Suppressor macrophage (primary cell): Measurements from ENCODE around the gene TCERG1L.

Experiments used
- DNase-seq, 4 experiments: peaks; one replicate each; pipeline ENCODE4 v3.0.0-alpha.2; 2020 to 2022

Gene TCERG1L

DNA sequence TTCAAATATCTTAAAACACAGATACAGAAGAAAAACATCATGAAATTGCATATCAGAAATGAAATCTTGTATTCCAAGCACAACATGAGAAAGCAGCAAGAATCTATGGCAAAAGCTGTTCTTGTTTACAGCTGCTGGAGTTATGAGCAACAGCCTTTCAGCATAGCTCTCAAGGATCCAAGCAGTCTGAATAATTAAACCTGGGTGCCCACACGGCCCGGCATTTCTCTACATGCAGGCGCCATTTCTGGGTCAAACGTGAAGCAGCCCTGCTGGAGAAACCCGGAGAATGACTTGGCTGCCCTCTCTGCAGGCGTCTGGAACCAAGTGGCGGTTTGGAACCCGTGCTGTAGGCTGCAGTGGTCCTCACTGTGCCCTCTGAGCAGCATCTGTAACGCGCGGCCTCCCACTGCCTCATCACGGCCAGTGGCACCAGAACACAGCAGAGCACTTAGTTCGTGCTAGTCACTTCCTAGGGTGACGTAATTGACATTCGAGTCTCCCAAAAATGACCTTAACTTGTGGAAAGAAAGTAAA is 213.0 kb downstream of the TCERG1L start:
- DNase-seq = no peak

DNA sequence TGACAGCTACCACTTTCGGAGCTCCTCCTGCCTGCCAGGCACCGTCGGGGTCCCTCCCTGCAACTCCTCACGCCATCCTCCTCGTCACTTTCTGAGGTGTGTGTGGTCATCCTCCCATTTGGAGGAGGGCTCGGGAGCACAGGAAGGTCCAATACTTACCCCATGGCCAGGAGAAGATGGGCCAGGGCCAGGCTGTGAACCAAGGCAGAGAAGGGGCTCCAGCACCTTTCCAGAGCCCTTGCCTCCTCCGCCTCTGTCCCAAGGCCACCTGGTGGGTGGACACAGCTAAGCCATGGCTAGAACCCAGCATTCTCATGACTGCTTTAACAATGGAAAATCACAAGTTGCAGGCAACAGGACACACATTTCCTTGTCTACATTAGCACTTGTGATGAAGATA is 215.5 kb downstream of the TCERG1L start:
- no peak for DNase-seq

DNA sequence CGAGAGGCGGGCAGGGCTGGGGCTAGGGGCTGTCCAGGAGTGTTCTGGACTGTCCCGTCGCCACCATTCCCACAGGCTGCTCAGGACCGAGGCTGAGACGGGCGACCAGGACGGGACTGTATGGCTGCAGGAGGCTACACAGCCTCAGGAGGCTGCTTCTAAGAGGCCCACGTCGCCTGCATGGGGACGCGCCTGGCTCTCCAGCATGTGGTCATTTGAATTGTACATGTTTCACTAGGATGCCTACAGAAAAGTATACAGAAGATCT is 216.3 kb downstream of the TCERG1L start:
- DNase-seq = no peak

DNA sequence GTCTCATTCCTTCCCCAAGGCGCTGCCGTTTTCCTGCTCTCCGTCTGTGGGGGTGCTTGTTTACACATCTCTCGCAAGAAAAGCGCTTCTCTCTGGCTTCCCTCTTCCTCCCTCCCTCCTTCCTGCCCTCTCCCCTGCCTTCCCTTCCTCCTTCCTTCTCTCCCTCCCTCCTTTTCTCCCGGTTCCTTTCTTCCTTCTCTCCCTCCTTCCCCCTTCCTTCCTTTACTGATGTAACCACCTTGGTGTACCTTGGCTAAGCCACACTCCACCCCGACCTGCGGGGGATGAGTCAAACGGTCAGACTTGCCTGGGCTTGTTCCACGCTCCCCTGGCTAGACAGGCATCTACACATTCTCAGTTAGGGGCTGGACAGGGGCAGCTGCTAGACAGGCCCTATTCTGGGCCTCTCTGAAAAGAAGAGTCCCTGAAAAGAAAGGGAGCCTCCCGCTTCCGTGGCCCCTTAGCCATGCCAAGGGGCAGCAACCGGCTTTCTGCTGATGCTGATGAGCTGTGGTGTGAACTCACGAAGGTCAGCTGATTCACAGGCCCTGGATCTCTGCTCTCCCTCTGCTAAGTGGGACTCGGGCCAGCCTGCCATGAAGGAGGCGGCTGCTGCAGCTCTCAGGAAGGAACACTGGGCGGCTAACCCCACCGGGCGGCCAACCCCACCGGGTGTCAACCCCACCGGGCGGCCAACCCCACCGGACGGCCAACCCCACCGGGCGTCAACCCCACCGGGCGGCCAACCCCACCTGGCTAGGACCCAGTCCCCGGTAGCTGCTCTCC is 216.8 kb downstream of the TCERG1L start:
- DNase-seq = no peak

DNA sequence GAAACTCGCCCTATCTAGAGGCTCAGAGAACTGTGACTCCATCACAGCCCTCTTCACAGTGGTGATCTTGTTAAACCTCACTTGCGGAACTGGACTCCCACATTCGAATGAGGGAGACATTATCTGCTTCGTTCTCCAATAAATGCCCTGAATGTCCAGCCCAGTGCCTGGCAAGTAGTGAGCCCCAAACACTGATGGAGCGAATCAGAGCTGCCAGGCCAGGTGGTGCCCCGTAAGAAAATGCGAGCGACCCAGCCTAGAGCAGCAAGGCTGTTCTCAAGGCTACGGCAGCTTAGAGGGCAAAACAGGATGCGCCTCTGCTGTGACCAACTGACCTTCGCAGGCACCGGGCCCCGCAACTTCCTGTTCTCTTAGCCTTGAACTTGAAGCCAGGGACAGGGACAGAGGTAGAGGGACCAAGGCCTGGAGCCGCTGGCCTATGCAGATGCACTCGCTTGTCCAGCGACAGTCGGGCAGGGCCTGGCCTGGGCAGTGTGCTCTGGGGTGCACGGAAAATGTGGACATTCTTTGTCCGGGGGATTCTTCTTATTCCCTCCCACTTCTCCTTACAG is 217.6 kb downstream of the TCERG1L start:
- no peak for DNase-seq

DNA sequence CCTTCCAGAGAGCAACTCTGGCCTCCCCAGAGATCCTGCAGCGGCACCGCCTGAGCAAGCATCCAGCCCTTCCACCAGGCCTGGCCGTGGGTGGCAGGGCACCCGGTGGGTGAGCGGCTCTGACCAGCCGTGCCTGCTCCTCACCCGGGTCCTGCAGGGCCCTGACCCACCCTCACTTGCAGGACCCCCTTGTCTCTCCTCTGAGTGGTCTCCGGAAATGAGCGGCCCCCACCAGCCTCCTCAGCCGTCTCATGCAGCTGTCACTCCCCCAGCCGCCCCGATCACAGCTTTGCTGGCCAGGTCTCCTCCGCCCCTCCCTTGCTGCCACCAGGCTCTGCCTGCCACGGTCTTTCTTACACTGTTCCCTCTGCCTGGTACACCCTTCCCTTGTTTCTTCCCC is 218.2 kb downstream of the TCERG1L start:
- no peak for DNase-seq

DNA sequence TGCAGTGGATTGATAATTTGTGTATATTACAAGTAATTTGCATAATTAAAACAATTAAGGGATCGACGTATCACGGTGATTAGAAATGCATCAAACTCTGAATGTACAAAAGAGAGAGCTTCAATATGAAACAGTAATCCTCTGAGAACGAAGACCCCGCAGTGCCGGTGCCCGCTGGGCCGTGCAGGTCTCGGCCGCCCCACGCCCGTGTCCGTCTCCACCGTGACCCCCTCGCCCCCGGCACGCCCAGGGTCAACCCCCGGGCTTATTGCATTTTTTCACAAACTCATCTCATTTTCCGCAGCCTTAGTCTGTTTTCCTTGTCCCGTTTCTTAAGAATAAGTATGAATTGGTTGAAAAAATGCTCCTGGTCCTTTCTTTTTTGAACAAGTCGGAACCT is 218.6 kb downstream of the TCERG1L start:
- DNase-seq = no peak

DNA sequence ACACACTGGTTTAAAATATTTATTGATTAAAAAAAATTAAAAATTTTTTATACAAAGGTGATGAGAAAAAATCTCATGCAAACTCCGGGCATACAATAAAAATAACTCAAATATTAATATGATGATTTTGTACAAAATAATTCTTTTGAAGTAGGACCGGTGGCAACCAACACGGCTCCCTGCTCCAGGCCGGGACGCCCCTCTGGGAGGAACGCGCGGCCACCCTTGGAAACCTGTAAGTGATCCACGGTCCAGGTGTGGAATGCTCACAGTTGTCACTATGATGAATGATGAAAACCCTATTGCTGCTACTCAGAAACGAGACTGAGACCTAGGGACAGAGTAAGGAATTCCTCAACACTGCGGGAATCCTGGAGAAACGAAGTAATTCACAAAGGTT is 219.1 kb downstream of the TCERG1L start:
- no peak for DNase-seq

DNA sequence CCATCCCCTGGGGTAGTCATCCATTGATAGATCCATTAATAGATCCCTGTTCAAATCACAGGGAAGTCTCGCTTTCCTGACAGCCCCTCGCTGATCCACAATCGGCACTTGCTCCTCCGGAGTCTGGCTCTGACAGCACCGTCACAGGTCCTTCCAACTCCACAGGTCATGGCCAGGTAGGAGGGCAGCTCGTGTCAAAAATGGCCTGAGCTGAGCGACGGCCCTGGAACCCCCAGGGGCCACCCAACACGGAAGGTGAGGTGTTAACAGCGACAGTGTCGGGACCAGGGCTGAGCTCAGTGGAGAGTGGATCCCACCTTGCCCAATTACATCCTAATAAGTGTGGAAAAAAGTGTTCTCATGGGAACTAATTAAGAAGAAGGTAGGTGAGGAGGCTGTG is 219.8 kb downstream of the TCERG1L start:
- no peak for DNase-seq

DNA sequence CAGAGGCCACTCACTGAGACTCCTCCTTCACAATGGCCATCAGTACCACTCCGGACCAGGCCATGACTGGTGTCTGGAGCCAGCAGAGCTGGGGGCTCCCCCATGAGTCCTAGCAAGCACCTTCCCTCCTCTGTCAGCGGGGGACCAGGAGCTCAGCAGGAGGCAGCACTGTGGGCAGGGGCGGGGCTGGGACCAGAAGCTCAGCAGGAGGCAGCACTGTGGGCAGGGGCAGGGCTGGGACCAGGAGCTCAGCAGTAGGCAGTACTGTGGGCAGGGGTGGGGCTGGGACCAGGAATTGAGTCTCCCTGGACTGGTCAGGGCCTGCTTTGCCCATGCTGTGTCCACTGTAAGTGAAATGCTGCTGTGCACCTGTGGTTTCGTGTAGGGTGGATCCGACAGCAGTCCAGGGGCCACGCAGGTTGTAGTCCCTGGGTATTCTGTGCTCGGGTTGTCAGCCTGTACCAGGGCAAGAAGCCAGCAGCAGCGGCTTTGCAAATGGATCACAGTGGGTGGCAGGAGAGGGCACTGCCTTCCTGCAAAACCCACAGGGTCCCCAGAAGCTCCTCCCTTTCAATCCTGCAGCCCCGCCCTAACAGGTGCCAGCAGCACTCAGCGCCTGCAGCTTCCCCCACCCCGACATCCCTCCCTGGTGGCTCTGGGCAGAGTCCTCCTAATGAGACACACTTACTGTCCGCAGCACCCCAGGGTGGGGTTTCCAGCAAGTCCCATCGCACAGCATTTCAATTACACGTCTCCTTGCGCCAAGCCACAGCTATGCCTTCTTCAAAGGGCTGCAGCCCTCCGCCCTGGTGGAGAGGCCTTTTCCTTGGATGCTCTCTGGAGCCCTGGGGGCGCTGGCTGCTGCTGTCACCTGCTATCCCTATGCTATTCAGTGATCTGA is 220.5 kb downstream of the TCERG1L start:
- no peak for DNase-seq

DNA sequence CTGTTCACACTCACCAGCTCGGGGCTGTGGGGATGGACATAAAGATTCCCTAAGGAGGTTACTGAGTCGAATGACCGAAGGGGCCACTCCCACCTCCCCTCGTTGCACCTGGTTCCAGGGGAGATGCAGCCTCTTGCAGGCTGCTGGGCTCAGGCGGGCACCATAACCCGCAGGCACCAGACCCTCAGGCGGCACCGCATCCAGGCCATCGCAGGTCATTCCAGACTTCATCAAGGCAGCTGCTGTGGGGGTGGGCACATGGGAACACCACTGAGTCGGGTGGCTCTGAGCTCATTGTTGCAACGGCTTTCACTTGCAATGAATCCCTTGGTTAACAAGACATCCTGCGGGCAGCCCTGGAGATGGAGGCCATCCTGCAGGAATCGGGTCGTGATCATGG is 221.7 kb downstream of the TCERG1L start:
- DNase-seq = no peak

DNA sequence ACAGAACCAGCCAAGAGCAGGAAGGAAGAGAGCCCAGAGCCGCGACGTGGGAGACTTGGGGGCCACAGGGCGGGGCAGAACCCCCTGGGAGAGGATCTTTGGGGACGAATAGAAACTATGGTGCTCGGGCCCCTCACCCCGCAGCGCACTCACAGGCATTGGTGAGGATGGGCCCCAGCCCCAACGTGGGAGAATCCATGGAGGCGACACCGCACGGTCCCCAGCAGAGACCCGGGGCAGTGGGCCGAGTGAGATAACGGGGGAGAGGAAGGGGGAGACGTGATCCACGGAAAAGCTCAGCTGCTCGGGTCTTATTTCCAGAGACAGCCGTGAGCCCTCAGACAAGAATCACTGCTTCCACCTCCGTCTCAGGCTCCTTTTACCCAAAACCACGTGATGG is 222.4 kb downstream of the TCERG1L start:
- no peak for DNase-seq

DNA sequence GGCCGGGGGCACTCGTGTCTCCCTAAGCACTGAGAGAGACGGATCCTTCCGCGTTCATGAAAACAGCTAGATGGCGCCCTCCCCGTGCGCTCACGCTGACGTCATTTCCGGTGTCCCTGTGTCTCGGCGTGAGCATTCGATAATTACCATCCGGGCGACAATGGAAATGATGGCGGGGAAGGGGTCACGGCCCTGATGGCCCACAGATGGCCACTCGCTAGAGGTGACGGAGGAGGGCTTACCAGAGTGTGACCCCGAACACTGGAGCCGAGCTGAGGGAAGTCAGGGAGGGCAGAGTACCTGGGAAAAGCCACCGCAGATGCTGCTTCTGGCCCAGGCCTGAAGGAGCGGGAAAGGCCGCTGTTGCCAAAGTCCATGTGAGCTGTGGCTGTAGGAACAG is 222.9 kb downstream of the TCERG1L start:
- no peak for DNase-seq

DNA sequence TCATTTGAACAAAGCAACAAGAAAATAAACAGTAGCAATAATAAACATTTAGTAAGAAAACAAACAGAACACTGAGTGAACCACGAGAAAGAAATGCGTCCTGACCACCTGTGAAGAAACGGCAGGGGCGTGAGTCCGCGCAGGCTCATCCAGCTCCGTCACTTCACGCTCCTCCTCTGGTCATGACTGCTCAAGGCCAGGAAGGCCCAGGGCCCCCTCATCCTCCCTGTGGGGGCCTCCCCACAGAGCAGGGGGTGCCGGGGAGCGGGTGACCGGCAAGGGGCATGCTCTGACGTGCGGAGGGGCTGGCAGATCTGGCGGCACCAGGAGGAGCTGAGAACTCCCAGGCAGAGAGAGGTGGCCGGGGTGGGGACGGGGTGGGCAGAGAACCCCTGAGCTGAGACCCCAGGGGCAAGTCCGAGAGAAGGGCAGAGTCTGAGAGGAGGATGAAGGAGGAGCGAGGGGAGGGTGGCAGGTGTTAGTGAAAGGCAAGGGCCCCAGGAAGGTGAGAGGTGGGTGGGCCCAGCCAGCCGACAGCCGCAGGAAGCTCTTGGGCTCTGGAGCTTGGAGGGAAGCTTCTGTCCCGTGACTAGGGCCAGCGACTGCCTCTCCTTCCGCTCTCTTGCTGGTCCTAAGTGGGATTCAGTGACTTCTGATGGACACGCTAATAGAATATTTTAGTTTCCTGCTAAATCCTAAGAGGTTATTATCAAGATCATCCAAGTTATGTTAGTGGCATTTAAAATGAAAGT is 223.9 kb downstream of the TCERG1L start:
- DNase-seq = no peak

DNA sequence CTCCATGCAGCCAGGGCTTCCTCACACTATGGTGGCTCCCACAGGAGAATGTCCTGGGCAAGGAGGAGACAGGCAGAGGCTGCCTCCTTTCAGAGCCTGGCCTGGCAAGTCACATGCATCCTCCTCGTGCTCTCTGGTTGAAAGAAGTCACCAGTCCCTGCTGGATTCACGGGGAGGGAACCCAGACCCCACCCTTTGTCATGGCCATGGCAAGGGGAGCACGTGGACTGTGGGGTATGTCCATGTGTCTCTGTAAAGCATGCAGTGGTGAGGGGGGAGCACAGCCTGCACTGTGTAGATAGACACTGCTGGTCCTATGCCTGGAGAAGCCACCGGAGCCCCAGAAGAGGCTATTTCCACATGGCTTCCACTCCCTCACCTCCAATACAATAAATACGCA is 225.0 kb downstream of the TCERG1L start:
- DNase-seq = no peak

DNA sequence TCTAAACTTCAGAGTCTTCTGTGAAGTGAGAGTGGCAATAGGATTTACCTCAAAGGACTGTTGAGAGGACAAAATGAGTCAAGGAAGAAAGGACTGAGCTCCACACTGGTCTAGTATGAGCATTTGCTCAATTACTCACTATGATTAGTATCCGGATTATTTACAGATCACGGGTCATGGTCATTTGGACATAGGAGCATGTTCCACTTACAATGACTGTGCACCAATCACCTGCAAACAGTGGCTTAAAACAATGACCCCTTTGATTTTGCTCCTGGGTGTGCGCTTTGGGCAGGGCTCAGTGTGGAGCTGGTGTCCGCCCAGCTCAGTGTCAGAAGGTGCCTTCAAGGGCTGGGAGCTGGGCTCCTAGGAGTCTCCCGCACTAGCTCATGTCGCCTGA is 225.4 kb downstream of the TCERG1L start:
- no peak for DNase-seq

DNA sequence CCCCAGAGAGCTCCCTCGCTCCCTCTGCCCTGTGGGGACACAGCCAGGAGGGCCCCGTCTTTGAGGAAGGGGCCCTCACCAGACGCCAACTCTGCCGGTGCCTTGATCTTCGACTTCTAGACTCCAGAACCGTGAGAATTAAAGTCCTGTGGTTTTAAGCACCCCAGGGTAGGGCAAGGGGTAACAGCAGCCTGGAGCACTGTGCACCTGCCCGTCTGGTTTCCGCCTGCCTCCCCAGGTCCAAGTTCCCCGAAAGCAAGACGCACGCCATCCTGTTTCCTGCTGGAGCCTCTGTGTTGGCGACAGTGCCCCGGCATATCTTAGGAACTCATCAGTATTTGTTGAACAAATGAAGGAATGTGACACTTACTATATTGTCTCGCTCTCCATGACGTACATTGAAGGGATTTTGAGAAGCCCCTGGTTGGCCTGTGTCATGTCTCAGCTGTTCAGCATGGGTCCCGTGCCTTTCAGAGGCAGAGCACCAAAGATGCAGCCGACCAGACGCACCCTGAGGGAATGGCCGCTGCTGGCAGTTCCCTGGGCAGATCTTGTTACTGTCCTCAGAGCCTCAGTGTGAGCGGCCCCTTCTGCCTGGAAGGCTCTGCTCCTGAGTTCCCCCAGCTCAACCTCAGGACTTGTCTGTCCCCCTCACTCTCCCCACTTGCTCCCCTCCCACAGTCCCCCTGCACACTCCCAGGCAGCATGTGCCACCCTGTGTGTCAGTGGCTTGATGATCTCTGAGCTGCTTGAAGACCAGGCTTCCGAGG is 226.2 kb downstream of the TCERG1L start:
- no peak for DNase-seq

DNA sequence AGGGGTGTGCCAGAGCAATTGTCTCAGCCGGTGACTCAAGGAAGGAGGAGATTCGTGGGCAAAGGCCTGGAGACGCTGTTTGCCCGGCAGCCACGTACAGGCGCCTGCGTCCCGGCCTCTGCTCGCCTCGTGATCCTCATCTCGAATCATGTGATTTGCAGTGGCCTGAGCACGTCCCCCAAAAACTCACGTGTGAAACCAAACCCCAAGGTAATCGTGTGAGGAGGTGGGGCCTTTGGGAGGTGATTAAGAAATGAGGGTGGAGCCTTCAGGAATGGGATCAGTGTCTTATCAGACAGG is 226.8 kb downstream of the TCERG1L start:
- DNase-seq = no peak

DNA sequence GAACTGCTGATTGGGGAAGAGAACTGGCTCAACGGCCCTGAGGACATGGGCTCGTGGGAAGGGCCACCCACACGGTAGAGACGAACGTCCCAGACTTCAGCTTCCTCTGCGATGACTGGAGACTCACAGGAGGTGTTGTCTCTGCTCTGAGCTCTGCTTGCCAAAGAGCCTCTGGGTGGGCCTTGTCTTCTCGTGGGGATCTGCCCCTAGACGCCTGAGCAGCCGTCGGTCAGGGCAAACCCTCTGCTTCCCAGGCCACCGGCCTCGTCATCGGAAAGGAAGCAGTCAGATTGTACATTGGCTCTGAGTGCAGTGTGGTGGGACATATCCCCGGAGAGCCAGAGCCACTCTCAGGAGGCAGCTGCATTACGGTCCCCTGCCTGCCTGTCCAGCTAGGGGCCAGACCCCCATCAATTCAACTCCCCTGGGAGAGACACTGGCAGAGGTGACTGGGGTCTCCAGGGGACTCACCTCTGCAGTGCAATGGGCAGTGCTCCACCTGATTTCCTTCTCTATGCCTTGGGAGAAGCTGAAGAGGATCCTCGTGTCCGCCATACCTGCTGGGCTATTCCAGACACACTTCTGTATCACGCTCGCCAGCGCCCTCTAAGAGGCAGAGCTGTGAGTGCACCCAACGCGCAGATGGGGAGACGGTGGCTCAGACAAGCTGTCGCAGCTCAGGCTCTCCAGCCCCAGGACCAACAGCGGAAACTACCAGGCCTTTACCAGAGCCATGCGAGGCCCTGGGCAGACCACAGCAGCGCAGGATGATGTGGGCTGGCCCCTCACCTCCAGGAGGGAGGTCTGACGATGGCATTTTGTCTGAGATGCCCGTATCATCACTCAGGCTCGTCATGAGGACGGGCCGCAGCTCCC is 227.4 kb downstream of the TCERG1L start:
- DNase-seq = peak in 3 of 4 experiments; percentile 12 to 16 (median 15)

DNA sequence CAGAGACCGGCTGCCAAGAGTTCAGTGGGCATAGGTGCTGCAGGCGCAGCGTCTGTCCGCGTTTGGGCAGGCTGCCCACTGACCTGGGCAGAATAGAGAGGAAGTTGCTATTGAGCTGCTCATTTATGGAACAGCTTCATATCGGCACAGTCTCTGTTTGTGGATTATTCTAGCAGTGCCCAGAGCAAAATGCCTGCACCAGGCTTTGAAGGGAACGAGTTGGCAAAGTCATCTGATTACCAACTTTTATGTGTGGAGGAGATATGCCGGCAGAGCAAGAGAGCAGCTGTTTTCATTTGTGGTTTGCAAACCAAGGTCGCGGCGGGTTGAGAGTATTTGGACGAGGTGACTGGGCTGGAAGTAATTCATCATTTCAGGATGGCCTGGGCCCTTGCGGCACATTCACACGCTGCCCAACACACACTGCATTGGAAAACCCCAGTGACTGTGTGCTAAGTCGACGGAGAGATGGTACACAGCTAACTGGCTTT is 228.5 kb downstream of the TCERG1L start:
- no peak for DNase-seq

DNA sequence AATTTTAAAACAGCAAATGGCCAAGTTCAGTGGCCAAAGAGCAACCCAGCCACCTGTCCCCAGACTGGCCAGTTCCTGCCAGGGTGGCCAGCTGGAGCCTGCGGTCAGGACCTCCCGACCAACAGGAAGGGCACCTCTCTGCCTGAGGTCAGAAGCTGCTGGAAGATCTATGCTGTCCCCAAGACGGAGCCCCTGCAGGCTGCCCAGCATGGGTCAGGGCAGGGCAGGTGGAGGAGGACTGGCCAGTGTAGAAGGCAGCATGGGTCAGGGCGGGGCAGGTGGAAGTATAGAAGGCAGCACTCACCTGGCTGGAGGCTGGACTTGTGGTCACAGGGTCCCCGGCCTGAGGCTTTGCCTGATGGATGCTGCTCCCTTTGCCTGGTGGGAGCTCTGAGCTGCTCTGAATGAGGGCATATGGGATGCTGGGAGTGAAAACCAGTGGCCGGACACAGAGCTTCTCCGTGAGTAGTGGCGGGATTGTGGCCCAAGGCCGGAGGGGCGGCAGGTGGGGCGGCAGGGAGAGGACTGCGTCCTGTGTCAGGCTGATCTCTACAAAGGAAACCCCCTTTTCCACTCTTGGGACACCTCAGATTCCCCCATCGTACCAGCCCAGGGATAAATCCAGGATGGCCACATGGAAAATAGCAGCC is 229.2 kb downstream of the TCERG1L start:
- DNase-seq = no peak
